Central memory CD8-positive, alpha-beta T cell (primary cell): ENCODE data around the gene PRCC.

Experiments used
- ATAC-seq: fragments of 150-1000 bp; cut with Tn5 transposase; replicated peaks from 2 replicates; pipeline ENCODE4 v1.10.0; 2022; ENCODE audit warnings: mild to moderate bottlenecking, moderate FRiP score, moderate number of reproducible peaks; ENCODE audit not compliant: poor library complexity, severe bottlenecking; ENCODE audit errors: extremely low read depth
- DNase-seq, 2 donors: peaks; one replicate each; pipeline ENCODE4 v3.0.0; 2021; ENCODE audit warnings: low spot score in 2 of 2
- H3K27ac Mint-ChIP-seq: one replicate; pipeline ENCODE4 v1.8.0; 2022; ENCODE audit warnings: low read depth, mild to moderate bottlenecking, moderate library complexity, mixed read lengths
- H3K27me3 Mint-ChIP-seq: one replicate; pipeline ENCODE4 v1.8.0; 2022; ENCODE audit warnings: mixed read lengths
- H3K36me3 Mint-ChIP-seq: one replicate; pipeline ENCODE4 v1.8.0; 2022; ENCODE audit warnings: mild to moderate bottlenecking, moderate library complexity, mixed read lengths; ENCODE audit not compliant: insufficient read depth
- H3K4me1 Mint-ChIP-seq: one replicate; pipeline ENCODE4 v1.8.0; 2022; ENCODE audit warnings: mixed read lengths
- H3K4me3 Mint-ChIP-seq: one replicate; pipeline ENCODE4 v1.8.0; 2022; ENCODE audit warnings: mild to moderate bottlenecking, moderate library complexity, mixed read lengths
- H3K9me3 Mint-ChIP-seq: one replicate; pipeline ENCODE4 v1.8.0; 2022; ENCODE audit warnings: mixed read lengths

PRCC gene

GRCh38 chr1:156767101-156767878, at the start of gene PRCC:
Gene PRCC, plus strand, starts transcription at chr1:156767535. Its CDS starts 237 bp downstream, at chr1:156767772.
- H3K27ac Mint-ChIP-seq = no peak within 1 kb of the TSS
- peaks cover 36% of the 10 kb centered on the region for H3K4me1 Mint-ChIP-seq
- H3K27me3 Mint-ChIP-seq = no peaks in the 10 kb centered on the region
- H3K36me3 Mint-ChIP-seq = peaks cover 22% of the 10 kb centered on the region
- peak; percentile 96 for ATAC-seq
- H3K4me3 Mint-ChIP-seq = no peak within 1 kb of the TSS
- no peaks in the 10 kb centered on the region for H3K9me3 Mint-ChIP-seq
- peak; percentile 88 to 98 for DNase-seq

- peaks cover 16% of the 10 kb centered on the region for H3K4me1 Mint-ChIP-seq
- no peak overlapping the region for H3K4me3 Mint-ChIP-seq
- H3K36me3 Mint-ChIP-seq = peaks cover 51% of the 10 kb centered on the region
- no peaks in the 10 kb centered on the region for H3K9me3 Mint-ChIP-seq
- ATAC-seq (no peak), DNase-seq (no peak)
- H3K27ac Mint-ChIP-seq = no peak overlapping the region
- no peaks in the 10 kb centered on the region for H3K27me3 Mint-ChIP-seq
Measured at GRCh38 chr1:156721131-156721530, 46.2 kb upstream of the PRCC start.

GRCh38 chr1:156721535-156721934, 45.8 kb upstream of the PRCC start:
- no peak overlapping the region for H3K27ac Mint-ChIP-seq
- H3K36me3 Mint-ChIP-seq = peaks cover 50% of the 10 kb centered on the region
- no peak for DNase-seq
- no peaks in the 10 kb centered on the region for H3K27me3 Mint-ChIP-seq
- peaks cover 16% of the 10 kb centered on the region for H3K4me1 Mint-ChIP-seq
- no peak overlapping the region for H3K4me3 Mint-ChIP-seq
- H3K9me3 Mint-ChIP-seq = no peaks in the 10 kb centered on the region
- no peak for ATAC-seq

- no peaks in the 10 kb centered on the region for H3K9me3 Mint-ChIP-seq
- peaks cover 49% of the 10 kb centered on the region for H3K36me3 Mint-ChIP-seq
- no peak overlapping the region for H3K27ac Mint-ChIP-seq
- no peak overlapping the region for H3K4me3 Mint-ChIP-seq
- ATAC-seq = no peak
- H3K4me1 Mint-ChIP-seq = peaks cover 31% of the 10 kb centered on the region
- no peaks in the 10 kb centered on the region for H3K27me3 Mint-ChIP-seq
- peak; percentile 63 to 75 for DNase-seq
Measured at GRCh38 chr1:156725683-156726280, 41.6 kb upstream of the PRCC start.

GRCh38 chr1:156726549-156727226, 40.6 kb upstream of the PRCC start:
- H3K4me3 Mint-ChIP-seq = no peak overlapping the region
- DNase-seq = no peak
- no peak overlapping the region for H3K27ac Mint-ChIP-seq

GRCh38 chr1:156727492-156727891, 39.8 kb upstream of the PRCC start:
- DNase-seq (no peak), ATAC-seq (no peak)
- Mint-ChIP-seq H3K27me3 (no peaks in the 10 kb centered on the region), H3K4me3 (no peak overlapping the region), H3K9me3 (no peaks in the 10 kb centered on the region), H3K27ac (no peak overlapping the region), H3K36me3 (peaks cover 37% of the 10 kb centered on the region), H3K4me1 (peaks cover 31% of the 10 kb centered on the region)

More at GRCh38 chr1:156726549-156727226, 40.6 kb upstream of the PRCC start:
- no peak for ATAC-seq
- no peaks in the 10 kb centered on the region for H3K9me3 Mint-ChIP-seq
- no peaks in the 10 kb centered on the region for H3K27me3 Mint-ChIP-seq
- peaks cover 43% of the 10 kb centered on the region for H3K36me3 Mint-ChIP-seq
- peaks cover 31% of the 10 kb centered on the region for H3K4me1 Mint-ChIP-seq

GRCh38 chr1:156727926-156728598, 39.3 kb upstream of the PRCC start, which contains the start of gene METTL25B:
Gene METTL25B, plus strand, starts transcription at chr1:156728469. Its CDS starts 636 bp downstream, at chr1:156729105.
- no peak within 1 kb of the TSS for H3K27ac Mint-ChIP-seq
- no peaks in the 10 kb centered on the region for H3K9me3 Mint-ChIP-seq
- DNase-seq (no peak), ATAC-seq (peak; percentile 57)
- H3K4me3 Mint-ChIP-seq = no peak within 1 kb of the TSS
- H3K27me3 Mint-ChIP-seq = no peaks in the 10 kb centered on the region
- peaks cover 31% of the 10 kb centered on the region for H3K36me3 Mint-ChIP-seq
- peaks cover 31% of the 10 kb centered on the region for H3K4me1 Mint-ChIP-seq

- peak; percentile 96 for ATAC-seq
- Mint-ChIP-seq H3K4me3 (no peak within 1 kb of the TSS), H3K27me3 (no peaks in the 10 kb centered on the region), H3K36me3 (peaks cover 23% of the 10 kb centered on the region), H3K4me1 (peaks cover 23% of the 10 kb centered on the region), H3K9me3 (no peaks in the 10 kb centered on the region), H3K27ac (no peak within 1 kb of the TSS)
- DNase-seq = peak; percentile 87 to 96
Measured at GRCh38 chr1:156728599-156729462, 38.5 kb upstream of the PRCC start, which contains the start of gene ISG20L2. Gene ISG20L2, minus strand, starts transcription at chr1:156728766. Its CDS starts 1,114 bp downstream, at chr1:156727652.

GRCh38 chr1:156733989-156734584, 33.2 kb upstream of the PRCC start:
- peaks cover 10% of the 10 kb centered on the region for H3K4me1 Mint-ChIP-seq
- ATAC-seq = no peak
- peaks cover 10% of the 10 kb centered on the region for H3K36me3 Mint-ChIP-seq
- no peak for DNase-seq
- no peaks in the 10 kb centered on the region for H3K27me3 Mint-ChIP-seq
- no peak overlapping the region for H3K4me3 Mint-ChIP-seq
- H3K27ac Mint-ChIP-seq = no peak overlapping the region
- no peaks in the 10 kb centered on the region for H3K9me3 Mint-ChIP-seq

- Mint-ChIP-seq H3K27ac (no peak overlapping the region), H3K36me3 (peaks cover 21% of the 10 kb centered on the region)
Measured at GRCh38 chr1:156738407-156738806, 28.9 kb upstream of the PRCC start.

GRCh38 chr1:156738916-156739315, 28.4 kb upstream of the PRCC start:
- Mint-ChIP-seq H3K4me3 (peak overlapping the region; percentile 25), H3K4me1 (peaks cover 21% of the 10 kb centered on the region), H3K27ac (no peak overlapping the region), H3K9me3 (no peaks in the 10 kb centered on the region), H3K36me3 (peaks cover 22% of the 10 kb centered on the region), H3K27me3 (no peaks in the 10 kb centered on the region)
- no peak for ATAC-seq
- DNase-seq = no peak

More at GRCh38 chr1:156738407-156738806, 28.9 kb upstream of the PRCC start:
- Mint-ChIP-seq H3K9me3 (no peaks in the 10 kb centered on the region), H3K4me3 (no peak overlapping the region), H3K4me1 (peaks cover 21% of the 10 kb centered on the region), H3K27me3 (no peaks in the 10 kb centered on the region)
- DNase-seq (no peak), ATAC-seq (no peak)
